GM18873 (cell line): ENCODE results near the gene XRCC3.

Experiments used
- ATAC-seq: cut with Tn5 transposase; IDR thresholded peaks from one replicate; pipeline ENCODE4 v1.9.1; 2021; ENCODE audit warnings: mild to moderate bottlenecking, moderate library complexity, moderate number of reproducible peaks; ENCODE audit not compliant: unreplicated experiment, low FRiP score

Gene XRCC3

GRCh38 chr14:103727313-103727980, 12.2 kb upstream of the XRCC3 start:
- no peak for ATAC-seq

GRCh38 chr14:103726474-103726873, 11.2 kb upstream of the XRCC3 start:
- ATAC-seq, result no peak

- no peak for ATAC-seq
Measured at GRCh38 chr14:103725739-103726395, 10.6 kb upstream of the XRCC3 start.

- ATAC-seq, result no peak
Measured at GRCh38 chr14:103725001-103725682, 9.9 kb upstream of the XRCC3 start.

GRCh38 chr14:103724116-103724515, 8.9 kb upstream of the XRCC3 start:
- no peak for ATAC-seq

- ATAC-seq, result no peak
Measured at GRCh38 chr14:103723748-103724081, 8.5 kb upstream of the XRCC3 start.

GRCh38 chr14:103721334-103722120, 6.3 kb upstream of the XRCC3 start:
- no peak for ATAC-seq

- ATAC-seq, result no peak
Measured at GRCh38 chr14:103719751-103720150, 4.5 kb upstream of the XRCC3 start.

- ATAC-seq, result no peak
Measured at GRCh38 chr14:103718572-103718971, 3.3 kb upstream of the XRCC3 start.

- no peak for ATAC-seq
Measured at GRCh38 chr14:103716899-103717411, 1.7 kb upstream of the XRCC3 start.

GRCh38 chr14:103716091-103716801, 995 bp upstream of the XRCC3 start:
- no peak for ATAC-seq

- no peak for ATAC-seq
Measured at GRCh38 chr14:103714063-103714724, 1.1 kb downstream of the XRCC3 start.

- ATAC-seq, result no peak
Measured at GRCh38 chr14:103713304-103714062, 1.8 kb downstream of the XRCC3 start.

- no peak for ATAC-seq
Measured at GRCh38 chr14:103712633-103713247, 2.5 kb downstream of the XRCC3 start.

- no peak for ATAC-seq
Measured at GRCh38 chr14:103711516-103712431, 3.5 kb downstream of the XRCC3 start.

- no peak for ATAC-seq
Measured at GRCh38 chr14:103710771-103711377, 4.4 kb downstream of the XRCC3 start.

GRCh38 chr14:103709814-103710213, 5.4 kb downstream of the XRCC3 start:
- ATAC-seq, result no peak
